ENCODE measurements around the gene HEATR3. TPM values are rescaled to one million over a fixed set of nuclear protein-coding genes. Genes with fewer than 3 reads are reported as not detected.

The HEATR3 gene
- total and polyA plus RNA-seq, 2 of the 13 experiments (the other 11 are each of a cell fraction or from before 2014, with no cell fraction given): 22.4 to 52.4 TPM

DNA sequence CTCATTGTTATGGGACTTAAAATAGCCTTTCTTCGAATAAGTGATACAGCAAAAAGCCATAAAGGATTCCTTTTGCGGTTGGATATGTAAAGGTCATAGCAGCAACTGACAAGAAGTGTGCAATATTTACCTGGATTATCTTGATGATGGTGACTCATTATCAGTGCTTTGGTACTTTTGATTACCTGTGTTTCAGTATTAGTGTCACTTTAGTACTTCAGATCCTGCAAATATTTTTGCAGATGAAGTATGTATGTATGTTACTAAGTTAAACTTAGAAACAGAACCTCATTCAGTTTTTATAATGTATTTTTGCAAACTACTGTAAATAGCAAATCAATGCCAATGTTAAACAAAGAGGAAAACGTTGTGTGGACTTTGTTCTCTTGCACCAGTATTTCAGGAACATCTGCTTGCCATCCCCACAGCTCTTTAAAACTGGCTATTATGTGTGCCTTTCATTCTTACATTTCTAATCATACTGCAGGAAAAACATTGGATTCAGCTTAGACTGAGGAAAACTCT is 30.2 kb upstream of the HEATR3 start (continued):
- TF ChIP-seq, protein P1, sequence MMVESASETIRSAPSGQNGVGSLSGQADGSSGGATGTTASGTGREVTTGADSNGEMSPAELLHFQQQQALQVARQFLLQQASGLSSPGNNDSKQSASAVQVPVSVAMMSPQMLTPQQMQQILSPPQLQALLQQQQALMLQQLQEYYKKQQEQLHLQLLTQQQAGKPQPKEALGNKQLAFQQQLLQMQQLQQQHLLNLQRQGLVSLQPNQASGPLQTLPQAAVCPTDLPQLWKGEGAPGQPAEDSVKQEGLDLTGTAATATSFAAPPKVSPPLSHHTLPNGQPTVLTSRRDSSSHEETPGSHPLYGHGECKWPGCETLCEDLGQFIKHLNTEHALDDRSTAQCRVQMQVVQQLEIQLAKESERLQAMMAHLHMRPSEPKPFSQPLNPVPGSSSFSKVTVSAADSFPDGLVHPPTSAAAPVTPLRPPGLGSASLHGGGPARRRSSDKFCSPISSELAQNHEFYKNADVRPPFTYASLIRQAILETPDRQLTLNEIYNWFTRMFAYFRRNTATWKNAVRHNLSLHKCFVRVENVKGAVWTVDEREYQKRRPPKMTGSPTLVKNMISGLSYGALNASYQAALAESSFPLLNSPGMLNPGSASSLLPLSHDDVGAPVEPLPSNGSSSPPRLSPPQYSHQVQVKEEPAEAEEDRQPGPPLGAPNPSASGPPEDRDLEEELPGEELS (CRISPR knock-in tag; IDR thresholded peaks at IDR 0.05): peak; percentile 85
- peak; percentile 44; the same call in 1 of the 2 replicates for TF ChIP-seq ZNF670 (CRISPR knock-in tag; IDR thresholded peaks at IDR 0.05; ENCODE audit: borderline replicate concordance)
- TF ChIP-seq, protein P2, sequence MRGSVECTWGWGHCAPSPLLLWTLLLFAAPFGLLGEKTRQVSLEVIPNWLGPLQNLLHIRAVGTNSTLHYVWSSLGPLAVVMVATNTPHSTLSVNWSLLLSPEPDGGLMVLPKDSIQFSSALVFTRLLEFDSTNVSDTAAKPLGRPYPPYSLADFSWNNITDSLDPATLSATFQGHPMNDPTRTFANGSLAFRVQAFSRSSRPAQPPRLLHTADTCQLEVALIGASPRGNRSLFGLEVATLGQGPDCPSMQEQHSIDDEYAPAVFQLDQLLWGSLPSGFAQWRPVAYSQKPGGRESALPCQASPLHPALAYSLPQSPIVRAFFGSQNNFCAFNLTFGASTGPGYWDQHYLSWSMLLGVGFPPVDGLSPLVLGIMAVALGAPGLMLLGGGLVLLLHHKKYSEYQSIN (CRISPR knock-in tag; IDR thresholded peaks at IDR 0.05; ENCODE audit: borderline replicate concordance): no peak
- peak; percentile 94 for TF ChIP-seq PITX1 (CRISPR knock-in tag; IDR thresholded peaks at IDR 0.05)
- TF ChIP-seq KLF13 (CRISPR knock-in tag; IDR thresholded peaks at IDR 0.05): no peak
- TF ChIP-seq ISL2 (CRISPR knock-in tag; IDR thresholded peaks at IDR 0.05): peak; percentile 93
- TF ChIP-seq ZNF383 (CRISPR knock-in tag; IDR thresholded peaks at IDR 0.05; ENCODE audit: borderline replicate concordance): no peak
- no peak for TF ChIP-seq ZNF75D (CRISPR knock-in tag; IDR thresholded peaks at IDR 0.05; ENCODE audit: borderline replicate concordance)
- TF ChIP-seq JUNB (CRISPR knock-in tag; IDR thresholded peaks at IDR 0.05; ENCODE audit: borderline replicate concordance): peak; percentile 89
- TF ChIP-seq, protein P3, sequence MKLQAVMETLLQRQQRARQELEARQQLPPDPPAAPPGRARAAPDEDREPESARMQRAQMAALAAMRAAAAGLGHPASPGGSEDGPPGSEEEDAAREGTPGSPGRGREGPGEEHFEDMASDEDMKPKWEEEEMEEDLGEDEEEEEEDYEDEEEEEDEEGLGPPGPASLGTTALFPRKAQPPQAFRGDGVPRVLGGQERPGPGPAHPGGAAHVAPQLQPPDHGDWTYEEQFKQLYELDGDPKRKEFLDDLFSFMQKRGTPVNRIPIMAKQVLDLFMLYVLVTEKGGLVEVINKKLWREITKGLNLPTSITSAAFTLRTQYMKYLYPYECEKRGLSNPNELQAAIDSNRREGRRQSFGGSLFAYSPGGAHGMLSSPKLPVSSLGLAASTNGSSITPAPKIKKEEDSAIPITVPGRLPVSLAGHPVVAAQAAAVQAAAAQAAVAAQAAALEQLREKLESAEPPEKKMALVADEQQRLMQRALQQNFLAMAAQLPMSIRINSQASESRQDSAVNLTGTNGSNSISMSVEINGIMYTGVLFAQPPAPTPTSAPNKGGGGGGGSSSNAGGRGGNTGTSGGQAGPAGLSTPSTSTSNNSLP (IDR thresholded peaks at IDR 0.05; ENCODE audit: low read depth, low read length): peak; percentile 97
- no peak; the same call in 1 of the 2 replicates for TF ChIP-seq TGIF2 (CRISPR knock-in tag; IDR thresholded peaks at IDR 0.05)
- 0 out of 2 replicates have a peak, but pooled peaks have one; percentile 42 for TF ChIP-seq ESRRA (CRISPR knock-in tag; IDR thresholded peaks at IDR 0.05; ENCODE audit: low read depth)
- TF ChIP-seq SAP130 (CRISPR knock-in tag; IDR thresholded peaks at IDR 0.05; ENCODE audit: low read depth): peak; percentile 80
- no peak for TF ChIP-seq HDAC6 (IDR thresholded peaks at IDR 0.05; ENCODE audit: low read depth, low read length)
- peak; percentile 79; the same call in 1 of the 2 replicates for TF ChIP-seq MBD4 (IDR thresholded peaks at IDR 0.05; ENCODE audit: borderline replicate concordance, low read length)
- TF ChIP-seq HOXA3 (CRISPR knock-in tag; IDR thresholded peaks at IDR 0.05): 0 out of 2 replicates have a peak, but pooled peaks have one; percentile 20
- TF ChIP-seq FOXO1 (CRISPR knock-in tag; IDR thresholded peaks at IDR 0.05): peak; percentile 62
- TF ChIP-seq RFXANK (CRISPR knock-in tag; IDR thresholded peaks at IDR 0.05): no peak
- TF ChIP-seq ZNF788 (CRISPR knock-in tag; IDR thresholded peaks at IDR 0.05; ENCODE audit: borderline replicate concordance): no peak
- no peak for TF ChIP-seq LCORL (IDR thresholded peaks at IDR 0.05)
- no peak; the same call in 1 of the 2 replicates for TF ChIP-seq LCORL (CRISPR knock-in tag; IDR thresholded peaks at IDR 0.05)
- no peak for TF ChIP-seq ZNF660 (CRISPR knock-in tag; IDR thresholded peaks at IDR 0.05; ENCODE audit: borderline replicate concordance, low read depth)
- TF ChIP-seq NR3C1 (CRISPR knock-in tag; IDR thresholded peaks at IDR 0.05): no peak
- 0 out of 2 replicates have a peak, but pooled peaks have one; percentile 62 for TF ChIP-seq ZNF232 (CRISPR knock-in tag; IDR thresholded peaks at IDR 0.05; ENCODE audit: borderline replicate concordance)

Measured in HepG2 (cell line).